H1 (cell line): ENCODE data around the gene HSPB1. TPM values are rescaled to one million over a fixed set of nuclear protein-coding genes. Genes with fewer than 3 reads are reported as not detected.

Experiments used
- CTCF ChIA-PET: fragments of 300-600 bp; sonication (Branson Sonifier 250); formaldehyde crosslinking; loops from one replicate; lab custom pipeline; 2021; ENCODE audit not compliant: partially characterized antibody; lab: Charles Lee
- POLR2A ChIA-PET: fragments of 300-600 bp; sonication (Branson Sonifier 250); formaldehyde crosslinking; loops from one replicate; lab custom pipeline; 2021; ENCODE audit warnings: inconsistent platforms; ENCODE audit not compliant: partially characterized antibody; lab: Charles Lee
- DNase-seq, 2 experiments: peaks; one replicate each; pipeline versions ENCODE4 v3.0.0 to v3.0.0-alpha.2; 2010 to 2022; ENCODE audit warnings: low spot score in 2 of 2, low read depth in 1 of 2, mixed read lengths in 1 of 2
- FAIRE-seq: peaks from 2 replicates; lab custom pipeline; 2011; peaks lifted over from hg19 to GRCh38; lab: Jason Lieb, UNC
- H2AFZ ChIP-seq: 2 replicates; pipeline ENCODE4 v1.8.1; 2012; ENCODE audit warnings: low read length, inconsistent platforms
- H2AK5ac ChIP-seq: 2 replicates; pipeline ENCODE4 v1.6.1; 2013; ENCODE audit warnings: low read depth, low read length
- H2BK120ac ChIP-seq: replicated peaks from 2 replicates; pipeline ENCODE3; 2013; ENCODE audit warnings: low read depth, low read length, inconsistent platforms
- H2BK12ac ChIP-seq: 2 replicates; pipeline ENCODE4 v1.6.1; 2013; ENCODE audit warnings: low read depth, low read length
- H2BK15ac ChIP-seq: 2 replicates; pipeline ENCODE4 v1.6.1; 2013; ENCODE audit warnings: low read length
- H2BK20ac ChIP-seq: 2 replicates; pipeline ENCODE4 v1.6.1; 2013; ENCODE audit warnings: low read length
- H2BK5ac ChIP-seq: 2 replicates; pipeline ENCODE4 v1.6.1; 2013; ENCODE audit warnings: low read depth, low read length
- H3K14ac ChIP-seq: 2 replicates; pipeline ENCODE4 v1.6.1; 2013; ENCODE audit warnings: inconsistent platforms; ENCODE audit not compliant: insufficient read length
- H3K18ac ChIP-seq: 2 replicates; pipeline ENCODE4 v1.6.1; 2013; ENCODE audit warnings: low read length; ENCODE audit errors: extremely low read depth
- H3K23ac ChIP-seq: 2 replicates; pipeline ENCODE4 v1.6.1; 2013; ENCODE audit warnings: inconsistent platforms; ENCODE audit not compliant: insufficient read length
- H3K23me2 ChIP-seq: 2 replicates; pipeline ENCODE4 v1.6.1; 2013; ENCODE audit warnings: low read depth, low read length
- H3K27ac ChIP-seq: 2 replicates; pipeline ENCODE4 v1.6.1; 2011; ENCODE audit warnings: low read depth, low read length, inconsistent platforms
- H3K27me3 ChIP-seq, 4 experiments: replicated peaks in 1 of 4; 1 replicate in 1 of 4; 2 replicates in 3 of 4; pipeline versions ENCODE4 v1.6.1 to v1.8.1; 2011 to 2013; ENCODE audit warnings: low read length in 3 of 4, mild to moderate bottlenecking in 3 of 4, inconsistent platforms in 2 of 4, mixed read lengths in 2 of 4, moderate library complexity in 1 of 4; ENCODE audit not compliant: control insufficient read depth in 3 of 4, insufficient read depth in 3 of 4; ENCODE audit errors: extremely low read depth in 1 of 4
- H3K36me3 ChIP-seq, 4 experiments: 2 replicates each; pipeline versions ENCODE4 v1.6.1 to v1.8.1; 2011 to 2013; ENCODE audit warnings: mild to moderate bottlenecking in 4 of 4, low read length in 3 of 4, moderate library complexity in 2 of 4, control low read depth in 1 of 4, inconsistent platforms in 1 of 4; ENCODE audit not compliant: insufficient read depth in 4 of 4, control insufficient read depth in 2 of 4
- H3K4ac ChIP-seq: replicated peaks from 2 replicates; pipeline ENCODE3; 2013; ENCODE audit warnings: low read length, low read depth, mixed read lengths, inconsistent platforms; ENCODE audit not compliant: insufficient read length
- H3K4me1 ChIP-seq, 4 experiments: replicated peaks in 1 of 4; 1 replicate in 1 of 4; 2 replicates in 3 of 4; pipeline versions ENCODE4 v1.6.1 to v1.8.1; 2011 to 2013; ENCODE audit warnings: low read length in 3 of 4, inconsistent platforms in 2 of 4, mixed read lengths in 1 of 4; ENCODE audit not compliant: insufficient read depth in 4 of 4, control insufficient read depth in 3 of 4
- H3K4me2 ChIP-seq, 2 experiments: 2 replicates each; pipeline versions ENCODE4 v1.6.1 to v1.8.1; 2011 to 2013; ENCODE audit warnings: low read depth in 2 of 2, low read length in 2 of 2, control low read depth in 1 of 2, inconsistent platforms in 1 of 2, mild to moderate bottlenecking in 1 of 2; ENCODE audit not compliant: insufficient read depth in 1 of 2
- H3K4me3 ChIP-seq, 4 experiments: fragments of 200-600, 300-600 bp in 1 of 4; sonication (generic), shearing (Covaris generic), sonication (Bioruptor Twin) in 1 of 4; 2 replicates each; pipeline versions ENCODE4 v1.5.1 to v1.8.1; 2011 to 2016; ENCODE audit warnings: low read length in 4 of 4, low read depth in 3 of 4, control low read depth in 2 of 4, inconsistent platforms in 2 of 4, mild to moderate bottlenecking in 2 of 4, mixed read lengths in 1 of 4, moderate library complexity in 1 of 4; ENCODE audit not compliant: insufficient read depth in 2 of 4; ENCODE audit errors: extremely low read depth in 1 of 4
- H3K56ac ChIP-seq: replicated peaks from 2 replicates; pipeline ENCODE3; 2013; ENCODE audit warnings: low read depth, mild to moderate bottlenecking, mixed read lengths, low read length, inconsistent platforms; ENCODE audit not compliant: insufficient read length
- H3K79me1 ChIP-seq: 2 replicates; pipeline ENCODE4 v1.6.1; 2013; ENCODE audit warnings: low read depth, low read length, control low read depth
- H3K79me2 ChIP-seq, 2 experiments: 2 replicates each; pipeline versions ENCODE4 v1.6.1 to v1.8.1; 2012 to 2013; ENCODE audit warnings: low read length in 2 of 2, mild to moderate bottlenecking in 2 of 2, inconsistent platforms in 1 of 2; ENCODE audit not compliant: insufficient read depth in 2 of 2, control insufficient read depth in 1 of 2
- H3K9ac ChIP-seq, 4 experiments: replicated peaks in 1 of 4; 1 replicate in 1 of 4; 2 replicates in 3 of 4; pipeline versions ENCODE4 v1.6.1 to v1.8.1; 2011 to 2013; ENCODE audit warnings: low read depth in 3 of 4, low read length in 3 of 4, control low read depth in 2 of 4, mild to moderate bottlenecking in 2 of 4, moderate library complexity in 2 of 4, inconsistent platforms in 1 of 4; ENCODE audit errors: extremely low read depth in 1 of 4
- H3K9me3 ChIP-seq, 2 experiments: 2 replicates each; pipeline versions ENCODE4 v1.6.1 to v1.8.1; 2012 to 2013; ENCODE audit warnings: mild to moderate bottlenecking in 2 of 2, moderate library complexity in 2 of 2, control low read depth in 1 of 2, inconsistent platforms in 1 of 2, low read depth in 1 of 2, low read length in 1 of 2, mixed read lengths in 1 of 2; ENCODE audit not compliant: insufficient read depth in 2 of 2
- H4K20me1 ChIP-seq, 2 experiments: replicated peaks in 1 of 2; 2 replicates each; pipeline versions ENCODE3 to v1.8.1; 2011 to 2013; ENCODE audit warnings: inconsistent platforms in 2 of 2, low read length in 2 of 2, mild to moderate bottlenecking in 1 of 2; ENCODE audit not compliant: insufficient read depth in 2 of 2, control insufficient read depth in 1 of 2
- H4K5ac ChIP-seq: 2 replicates; pipeline ENCODE4 v1.6.1; 2013; ENCODE audit warnings: low read length, low read depth, mixed read lengths, inconsistent platforms; ENCODE audit not compliant: insufficient read length
- H4K8ac ChIP-seq: 2 replicates; pipeline ENCODE4 v1.8.0; 2013; ENCODE audit warnings: mild to moderate bottlenecking, moderate library complexity, low read length, inconsistent platforms; ENCODE audit not compliant: insufficient read depth; ENCODE audit errors: extremely low read depth
- H4K91ac ChIP-seq: replicated peaks from 2 replicates; pipeline ENCODE3; 2013; ENCODE audit warnings: low read length, mixed read lengths, inconsistent platforms; ENCODE audit not compliant: insufficient read length
- FOSL1 ChIP-seq: IDR thresholded peaks from 2 replicates; pipeline ENCODE4 v1.6.1; 2011; ENCODE audit warnings: mild to moderate bottlenecking, low read depth, low read length, moderate library complexity; ENCODE audit not compliant: insufficient read depth
- POLR2A ChIP-seq, 2 experiments: IDR thresholded peaks; 1 replicate in 1 of 2; 2 replicates in 1 of 2; pipeline ENCODE4 v1.6.1; 2011; ENCODE audit warnings: low read depth in 2 of 2, low read length in 2 of 2, mild to moderate bottlenecking in 2 of 2; ENCODE audit errors: control extremely low read depth in 1 of 2
- POU5F1 ChIP-seq: IDR thresholded peaks from 2 replicates; pipeline ENCODE4 v1.6.1; 2011; ENCODE audit warnings: low read depth, mild to moderate bottlenecking, low read length, moderate library complexity
- SAP30 ChIP-seq: fragments of 300-600 bp; sonication (generic); IDR thresholded peaks from 2 replicates; pipeline ENCODE4 v1.7.1; 2012; ENCODE audit warnings: low read length, moderate library complexity, mild to moderate bottlenecking, inconsistent platforms; ENCODE audit not compliant: insufficient read depth, insufficient replicate concordance
- SP1 ChIP-seq: IDR thresholded peaks from 2 replicates; pipeline ENCODE4 v1.6.1; 2011; ENCODE audit warnings: low read depth, low read length
- SRF ChIP-seq: IDR thresholded peaks from 2 replicates; pipeline ENCODE4 v1.6.1; 2011; ENCODE audit warnings: mild to moderate bottlenecking, low read depth, low read length, moderate library complexity
- WGBS, 2 experiments: shearing (Covaris generic) in 1 of 2; methylation state at CpG; one replicate each; pipeline versions ENCODE4 v1.1.6 to v1.1.7; 2013 to 2015; ENCODE audit warnings: low lambda C conversion rate in 2 of 2, mixed read lengths in 2 of 2, inconsistent platforms in 1 of 2, low coverage in 1 of 2, missing lambda C conversion rate in 1 of 2; ENCODE audit not compliant: insufficient replicate concordance in 2 of 2, insufficient coverage in 1 of 2, insufficient read length in 1 of 2; ENCODE audit errors: extremely low coverage in 1 of 2, missing lambda C conversion rate in 1 of 2; 5-methylcytosine and 5-hydroxymethylcytosine counted together
- polyA plus RNA-seq, 7 experiments: library from polyadenylated mRNA; depleted of rRNA in 3 of 7; stranded (reverse) in 5 of 7; unstranded in 2 of 7; fragments of >200 nt in 5 of 7; fragments of 200-250 nt in 2 of 7; gene quantifications; 1 replicate in 5 of 7; 2 replicates in 1 of 7; 4 replicates in 1 of 7; pipeline versions ENCODE4 v1.2.1 to v1.2.3, GENCODE V29; 2011 to 2013; ENCODE audit warnings: missing spikeins in 2 of 7, mixed read lengths in 2 of 7
- total RNA-seq: library from RNA; stranded (reverse); fragmentation: NEBNext Ultra II Directional; extraction: Animal tissue kit (Norgen Biotek cat#: 25700); gene quantifications from 2 replicates; pipeline ENCODE4 v1.2.1, GENCODE V29; 2021

The HSPB1 gene
- total and polyA plus RNA-seq, 2 of the 8 experiments (the other 6 are each of a cell fraction or from before 2014, with no cell fraction given) = 165 to 254 TPM

GRCh38 chr7:76292213-76292573, 10.3 kb upstream of the HSPB1 start:
- Histone ChIP-seq H4K5ac (no peak overlapping the region), H3K36me3 (no peaks in the 10 kb centered on the region), H2BK15ac (no peak overlapping the region), H3K4ac (no peak overlapping the region), H4K20me1 (no peaks in the 10 kb centered on the region), H3K56ac (no peak overlapping the region), H2BK12ac (no peak overlapping the region), H3K4me2 (0 out of 4 replicates have a peak overlapping the region, but pooled peaks of 1 of the 2 experiments have one; percentile 27), H2BK120ac (no peak overlapping the region), H2AFZ (no peak overlapping the region), H3K18ac (peak overlapping the region; percentile 38; the same call in 1 of the 2 replicates), H3K14ac (no peak overlapping the region), H3K27ac (no peak overlapping the region; the same call in 1 of the 2 replicates), H3K79me2 (no peaks in the 10 kb centered on the region), H3K9me3 (no peaks in the 10 kb centered on the region), H3K27me3 (no peaks in the 10 kb centered on the region), H3K79me1 (no peaks in the 10 kb centered on the region), H3K9ac (peak overlapping the region in 1 of 4 experiments; percentile 19; a peak in 1 of 7 replicates), H3K4me1 (peaks cover 0 to 18% (median 11%) of the 10 kb centered on the region in 4 experiments; a peak in 6 of 7 replicates), H3K23ac (no peak overlapping the region), H3K23me2 (no peaks in the 10 kb centered on the region; the same call in 1 of the 2 replicates), H3K4me3 (peak overlapping the region in 1 of 4 experiments; percentile 23; a peak in 1 of 8 replicates)
- FAIRE-seq (no peak), DNase-seq (no peak)
- ChIA-PET CTCF (interaction anchor here (0.6 to 19.4 kb wide), 17 partner anchors 10 to 272 kb away, joined by 3 to 426 read pairs (median 5); partner anchors contain the start of genes HSPB1 and SRRM3), POLR2A (interaction anchor here (1.2 to 2.7 kb wide), 7 partner anchors 8 to 26 kb away, joined by 3 to 22 read pairs (median 6); no protein-coding TSS in a partner anchor)
- WGBS, 2 experiments = 64% methylated on average over 4 of the region's 5 CpGs; no CpG with 5 or more reads in 1 of the 2 experiments
- TF ChIP-seq SAP30 = no peak
- TF ChIP-seq SP1 = no peak
- TF ChIP-seq POLR2A (IDR thresholded peaks at IDR 0.05; ENCODE audit: control extremely low read depth in 1 of 2, low read depth in 2 of 2, low read length in 2 of 2) = no peak
- TF ChIP-seq FOSL1 = no peak
- no peak for TF ChIP-seq SRF
- no peak for TF ChIP-seq POU5F1
- TF ChIP-seq, all 59 proteins: peak for 0
- Histone ChIP-seq H2BK5ac (peak overlapping the region; percentile 75; the same call in 1 of the 2 replicates), H4K8ac (no peak overlapping the region), H2AK5ac (no peak overlapping the region), H4K91ac (no peak overlapping the region), H2BK20ac (peak overlapping the region; percentile 32; the same call in 1 of the 2 replicates)
